ENCODE measurements around the gene BCO1.

Gene BCO1

GRCh38 chr16:81204798-81205680, 33.5 kb upstream of the BCO1 start:
- TF ChIP-seq YY1 (IDR thresholded peaks at IDR 0.05; ENCODE audit: insufficient read depth, insufficient read length) (no peak), ZNF274 (IDR thresholded peaks at IDR 0.05; ENCODE audit: low read depth, low read length) (no peak), SUZ12 (IDR thresholded peaks at IDR 0.05; ENCODE audit: extremely low read depth, insufficient read depth, insufficient read length) (no peak)
- H3K36me3 ChIP-seq (ENCODE audit: insufficient read depth, insufficient read length, low read length), result no peaks in the 10 kb centered on the region
- H3K4me3 ChIP-seq (ENCODE audit: insufficient read length, low read depth), result no peak overlapping the region

GRCh38 chr16:81207076-81207475, 31.4 kb upstream of the BCO1 start:
- Histone ChIP-seq H3K4me1 (ENCODE audit: insufficient read depth, insufficient read length) (peaks cover 4% of the 10 kb centered on the region), H3K27me3 (ENCODE audit: insufficient read depth, insufficient read length) (no peaks in the 10 kb centered on the region), H3K4me3 (ENCODE audit: insufficient read length, low read depth) (no peak overlapping the region), H3K9me3 (ENCODE audit: insufficient read depth, low read length) (no peaks in the 10 kb centered on the region), H3K36me3 (ENCODE audit: insufficient read depth, insufficient read length, low read length) (no peaks in the 10 kb centered on the region), H3K9ac (ENCODE audit: insufficient read length, low read depth) (no peak overlapping the region)
- no peak for DNase-seq (ENCODE audit: low read depth, low spot score)
- no peak for TF ChIP-seq ZNF274 (IDR thresholded peaks at IDR 0.05; ENCODE audit: low read depth, low read length)
- TF ChIP-seq SUZ12 (IDR thresholded peaks at IDR 0.05; ENCODE audit: extremely low read depth, insufficient read depth, insufficient read length), result no peak
- TF ChIP-seq YY1 (IDR thresholded peaks at IDR 0.05; ENCODE audit: insufficient read depth, insufficient read length), result no peak

More at GRCh38 chr16:81204798-81205680, 33.5 kb upstream of the BCO1 start:
- H3K4me1 ChIP-seq (ENCODE audit: insufficient read depth, insufficient read length), result no peaks in the 10 kb centered on the region
- no peaks in the 10 kb centered on the region for H3K9me3 ChIP-seq (ENCODE audit: insufficient read depth, low read length)
- no peak for DNase-seq (ENCODE audit: low read depth, low spot score)
- H3K9ac ChIP-seq (ENCODE audit: insufficient read length, low read depth), result no peak overlapping the region
- no peaks in the 10 kb centered on the region for H3K27me3 ChIP-seq (ENCODE audit: insufficient read depth, insufficient read length)

GRCh38 chr16:81210807-81211206, 27.7 kb upstream of the BCO1 start:
- Histone ChIP-seq H3K27me3 (ENCODE audit: insufficient read depth, insufficient read length) (no peaks in the 10 kb centered on the region), H3K9ac (ENCODE audit: insufficient read length, low read depth) (no peak overlapping the region), H3K36me3 (ENCODE audit: insufficient read depth, insufficient read length, low read length) (no peaks in the 10 kb centered on the region), H3K4me3 (ENCODE audit: insufficient read length, low read depth) (no peak overlapping the region), H3K9me3 (ENCODE audit: insufficient read depth, low read length) (no peaks in the 10 kb centered on the region), H3K4me1 (ENCODE audit: insufficient read depth, insufficient read length) (peaks cover 4% of the 10 kb centered on the region)
- no peak for DNase-seq (ENCODE audit: low read depth, low spot score)
- TF ChIP-seq ZNF274 (IDR thresholded peaks at IDR 0.05; ENCODE audit: low read depth, low read length), result no peak
- no peak for TF ChIP-seq YY1 (IDR thresholded peaks at IDR 0.05; ENCODE audit: insufficient read depth, insufficient read length)
- TF ChIP-seq SUZ12 (IDR thresholded peaks at IDR 0.05; ENCODE audit: extremely low read depth, insufficient read depth, insufficient read length), result no peak

- no peak for DNase-seq (ENCODE audit: low read depth, low spot score)
- H3K9me3 ChIP-seq (ENCODE audit: insufficient read depth, low read length), result no peaks in the 10 kb centered on the region
- no peaks in the 10 kb centered on the region for H3K27me3 ChIP-seq (ENCODE audit: insufficient read depth, insufficient read length)
- H3K36me3 ChIP-seq (ENCODE audit: insufficient read depth, insufficient read length, low read length), result no peaks in the 10 kb centered on the region
- TF ChIP-seq SUZ12 (IDR thresholded peaks at IDR 0.05; ENCODE audit: extremely low read depth, insufficient read depth, insufficient read length) (no peak), YY1 (IDR thresholded peaks at IDR 0.05; ENCODE audit: insufficient read depth, insufficient read length) (no peak), ZNF274 (IDR thresholded peaks at IDR 0.05; ENCODE audit: low read depth, low read length) (no peak)
- H3K9ac ChIP-seq (ENCODE audit: insufficient read length, low read depth), result no peak overlapping the region
- peaks cover 4% of the 10 kb centered on the region for H3K4me1 ChIP-seq (ENCODE audit: insufficient read depth, insufficient read length)
- H3K4me3 ChIP-seq (ENCODE audit: insufficient read length, low read depth), result no peak overlapping the region
These were observed 25.5 kb upstream of the BCO1 start for GRCh38 chr16:81212830-81213465.

- H3K4me1 ChIP-seq (ENCODE audit: insufficient read depth, insufficient read length), result peaks cover 4% of the 10 kb centered on the region
- H3K9ac ChIP-seq (ENCODE audit: insufficient read length, low read depth), result no peak overlapping the region
- no peaks in the 10 kb centered on the region for H3K9me3 ChIP-seq (ENCODE audit: insufficient read depth, low read length)
- H3K36me3 ChIP-seq (ENCODE audit: insufficient read depth, insufficient read length, low read length), result no peaks in the 10 kb centered on the region
- DNase-seq (ENCODE audit: low read depth, low spot score), result no peak
- H3K4me3 ChIP-seq (ENCODE audit: insufficient read length, low read depth), result no peak overlapping the region
- TF ChIP-seq ZNF274 (IDR thresholded peaks at IDR 0.05; ENCODE audit: low read depth, low read length) (no peak), YY1 (IDR thresholded peaks at IDR 0.05; ENCODE audit: insufficient read depth, insufficient read length) (no peak), SUZ12 (IDR thresholded peaks at IDR 0.05; ENCODE audit: extremely low read depth, insufficient read depth, insufficient read length) (no peak)
- no peaks in the 10 kb centered on the region for H3K27me3 ChIP-seq (ENCODE audit: insufficient read depth, insufficient read length)
These were observed 23.7 kb upstream of the BCO1 start for GRCh38 chr16:81214745-81215166.

- no peak overlapping the region for H3K9ac ChIP-seq (ENCODE audit: insufficient read length, low read depth)
- no peaks in the 10 kb centered on the region for H3K36me3 ChIP-seq (ENCODE audit: insufficient read depth, insufficient read length, low read length)
- no peak overlapping the region for H3K4me3 ChIP-seq (ENCODE audit: insufficient read length, low read depth)
- peaks cover 6% of the 10 kb centered on the region for H3K4me1 ChIP-seq (ENCODE audit: insufficient read depth, insufficient read length)
- no peak for DNase-seq (ENCODE audit: low read depth, low spot score)
- no peak for TF ChIP-seq ZNF274 (IDR thresholded peaks at IDR 0.05; ENCODE audit: low read depth, low read length)
- TF ChIP-seq YY1 (IDR thresholded peaks at IDR 0.05; ENCODE audit: insufficient read depth, insufficient read length), result no peak
- TF ChIP-seq SUZ12 (IDR thresholded peaks at IDR 0.05; ENCODE audit: extremely low read depth, insufficient read depth, insufficient read length), result no peak
- no peaks in the 10 kb centered on the region for H3K27me3 ChIP-seq (ENCODE audit: insufficient read depth, insufficient read length)
- no peaks in the 10 kb centered on the region for H3K9me3 ChIP-seq (ENCODE audit: insufficient read depth, low read length)
These were observed 22.4 kb upstream of the BCO1 start for GRCh38 chr16:81216114-81216513.

- TF ChIP-seq YY1 (IDR thresholded peaks at IDR 0.05; ENCODE audit: insufficient read depth, insufficient read length), result no peak
- no peak for TF ChIP-seq ZNF274 (IDR thresholded peaks at IDR 0.05; ENCODE audit: low read depth, low read length)
- no peak for TF ChIP-seq SUZ12 (IDR thresholded peaks at IDR 0.05; ENCODE audit: extremely low read depth, insufficient read depth, insufficient read length)
- H3K4me3 ChIP-seq (ENCODE audit: insufficient read length, low read depth), result no peak overlapping the region
- H3K4me1 ChIP-seq (ENCODE audit: insufficient read depth, insufficient read length), result peaks cover 5% of the 10 kb centered on the region
- H3K36me3 ChIP-seq (ENCODE audit: insufficient read depth, insufficient read length, low read length), result no peaks in the 10 kb centered on the region
- no peak overlapping the region for H3K9ac ChIP-seq (ENCODE audit: insufficient read length, low read depth)
- DNase-seq (ENCODE audit: low read depth, low spot score), result no peak
- no peaks in the 10 kb centered on the region for H3K27me3 ChIP-seq (ENCODE audit: insufficient read depth, insufficient read length)
- no peaks in the 10 kb centered on the region for H3K9me3 ChIP-seq (ENCODE audit: insufficient read depth, low read length)
These were observed 21.8 kb upstream of the BCO1 start for GRCh38 chr16:81216706-81217105.

Measured in NT2/D1 (cell line).